Lower lobe of right lung (tissue), 2 donors: ENCODE measurements around the gene ANKRD31. TPM values are rescaled to one million over a fixed set of nuclear protein-coding genes. Genes with fewer than 3 reads are reported as not detected.
"Not testable (repeated sequence)": the region's sequence is repeated elsewhere in the genome, so short reads cannot be mapped to it uniquely, and the experiment has no call there.

Source experiments
- ATAC-seq, 2 donors: fragments of 200-7000 bp; cut with Tn5 transposase; one replicate each; pipeline ENCODE4 v1.9.1; 2020 to 2022; ENCODE audit warnings: mild to moderate bottlenecking in 2 of 2, moderate library complexity in 2 of 2
- DNase-seq: peaks from one replicate; pipeline ENCODE4 v3.0.0-alpha.2; 2020
- H3K27ac ChIP-seq: fragments of 200-600 bp; one replicate; pipeline ENCODE4 v1.8.0; 2022
- H3K27me3 ChIP-seq: fragments of 200-600 bp; one replicate; pipeline ENCODE4 v1.8.0; 2022; ENCODE audit warnings: low read depth
- H3K36me3 ChIP-seq: fragments of 200-600 bp; one replicate; pipeline ENCODE4 v1.8.0; 2022; ENCODE audit warnings: mild to moderate bottlenecking
- H3K4me1 ChIP-seq: fragments of 200-600 bp; one replicate; pipeline ENCODE4 v1.8.0; 2022
- H3K4me3 ChIP-seq: fragments of 200-600 bp; one replicate; pipeline ENCODE4 v1.8.0; 2022; ENCODE audit warnings: mild to moderate bottlenecking
- H3K9me3 ChIP-seq: fragments of 200-600 bp; one replicate; pipeline ENCODE4 v1.8.0; 2022
- CTCF ChIP-seq: fragments of 200-600 bp; IDR thresholded peaks from one replicate; pipeline ENCODE4 v1.8.0; 2022; ENCODE audit warnings: antibody characterized with exemption, mild to moderate bottlenecking
- intact Hi-C: fragments of 100-400 bp; cut with DNase I; formaldehyde crosslinking; loops from one replicate; pipeline ENCODE4 v1.11.0; 2022
- total RNA-seq: library from RNA; stranded (reverse); fragmentation: NEBNext Ultra II Directional; extraction: Animal tissue kit (Norgen Biotek cat#: 25700); gene quantifications from one replicate; pipeline ENCODE4 v1.2.1, GENCODE V29; 2021
- donor health status: DM: no; HTN: yes; CAD: no; lungs with severe emphysema.

Gene ANKRD31
- total RNA-seq, 1 donor from 2014 or later: 0.27 TPM

- H3K27ac ChIP-seq: no peak overlapping the region
- TF ChIP-seq CTCF: no peak
- no peaks in the 10 kb centered on the region for H3K36me3 ChIP-seq
- ATAC-seq (no peak), DNase-seq (no peak)
- no peak overlapping the region for H3K4me3 ChIP-seq
- intact Hi-C loops: no loop called here
- H3K27me3 ChIP-seq: no peaks in the 10 kb centered on the region
- no peaks in the 10 kb centered on the region for H3K4me1 ChIP-seq
- no peaks in the 10 kb centered on the region for H3K9me3 ChIP-seq
These were observed 42.6 kb upstream of the ANKRD31 start for GRCh38 chr5:75279321-75279720.

- Histone ChIP-seq H3K4me1 (no peaks in the 10 kb centered on the region), H3K27me3 (no peaks in the 10 kb centered on the region), H3K36me3 (no peaks in the 10 kb centered on the region), H3K9me3 (no peaks in the 10 kb centered on the region), H3K4me3 (no peak overlapping the region), H3K27ac (no peak overlapping the region)
- ATAC-seq (peak in 1 of 2 donors; percentile 51), DNase-seq (no peak)
- no peak for TF ChIP-seq CTCF
- intact Hi-C loops: no loop called here
These were observed 40.8 kb upstream of the ANKRD31 start for GRCh38 chr5:75277463-75277862.

GRCh38 chr5:75275756-75276155, 39.1 kb upstream of the ANKRD31 start:
- H3K4me1 ChIP-seq: no peaks in the 10 kb centered on the region
- H3K27ac ChIP-seq: no peak overlapping the region
- DNase-seq (no peak), ATAC-seq (no peak)
- intact Hi-C loops: no loop called here
- no peak for TF ChIP-seq CTCF
- H3K4me3 ChIP-seq: no peak overlapping the region
- no peaks in the 10 kb centered on the region for H3K36me3 ChIP-seq
- H3K27me3 ChIP-seq: no peaks in the 10 kb centered on the region
- H3K9me3 ChIP-seq: no peaks in the 10 kb centered on the region

- no peak for TF ChIP-seq CTCF
- H3K27me3 ChIP-seq: no peaks in the 10 kb centered on the region
- ATAC-seq: no peak
- intact Hi-C loops: no loop called here
- H3K4me3 ChIP-seq: no peak overlapping the region
- H3K27ac ChIP-seq: no peak overlapping the region
- no peaks in the 10 kb centered on the region for H3K9me3 ChIP-seq
- H3K36me3 ChIP-seq: no peaks in the 10 kb centered on the region
- H3K4me1 ChIP-seq: no peaks in the 10 kb centered on the region
- no peak for DNase-seq
These were observed 38.5 kb upstream of the ANKRD31 start for GRCh38 chr5:75275147-75275546.

- no peak for DNase-seq
These were observed 37.8 kb upstream of the ANKRD31 start for GRCh38 chr5:75274486-75274885.

GRCh38 chr5:75270605-75271004, 33.9 kb upstream of the ANKRD31 start:
- H3K4me3 ChIP-seq, H3K36me3 ChIP-seq, H3K9me3 ChIP-seq, ATAC-seq, DNase-seq, H3K27ac ChIP-seq, intact Hi-C loops, H3K4me1 ChIP-seq, H3K27me3 ChIP-seq: not testable (repeated sequence)

More at GRCh38 chr5:75274486-75274885, 37.8 kb upstream of the ANKRD31 start:
- TF ChIP-seq CTCF: no peak
- no peak overlapping the region for H3K27ac ChIP-seq
- no peaks in the 10 kb centered on the region for H3K9me3 ChIP-seq
- H3K4me3 ChIP-seq: no peak overlapping the region
- intact Hi-C loops: no loop called here
- no peaks in the 10 kb centered on the region for H3K27me3 ChIP-seq
- ATAC-seq: no peak
- no peaks in the 10 kb centered on the region for H3K36me3 ChIP-seq
- H3K4me1 ChIP-seq: no peaks in the 10 kb centered on the region
